ENCODE measurements around the gene EEF2.

EEF2 gene

DNA sequence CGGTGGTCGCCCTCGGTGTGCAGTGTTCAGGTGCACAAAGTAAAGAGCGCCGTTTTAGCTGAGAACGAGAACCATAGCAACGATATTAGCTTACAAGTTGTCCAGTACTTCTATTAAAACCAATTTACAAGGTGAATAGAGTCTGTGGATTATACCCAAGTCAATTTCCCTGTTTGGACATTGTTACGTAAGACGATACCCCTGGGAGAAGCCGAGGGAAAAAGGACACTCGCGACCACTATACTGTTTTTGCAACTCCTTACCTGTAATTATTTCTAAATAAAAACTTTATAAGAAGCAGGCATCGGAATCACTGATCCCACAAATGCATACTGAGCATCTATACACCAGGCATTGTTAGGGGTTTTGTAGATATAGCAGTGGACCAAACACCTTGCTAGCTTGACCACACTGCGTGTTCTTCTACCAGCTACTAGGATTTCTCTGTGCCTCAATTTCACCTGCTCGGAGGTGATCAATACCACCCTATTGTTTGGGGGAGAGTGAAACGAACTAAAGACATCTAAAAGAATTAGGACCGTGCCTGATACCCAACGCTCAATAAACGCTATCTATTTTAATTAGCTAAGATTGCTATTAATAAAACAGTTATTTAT, 488 bp upstream of the EEF2 start:
- no peak for DNase-seq (ENCODE audit: low read depth in 2 of 2)

- no peak for DNase-seq (ENCODE audit: low read depth in 2 of 2)
These were observed 717 bp downstream of the EEF2 start for GRCh38 chr19:3984584-3984907.

GRCh38 chr19:3983936-3984583, 1.2 kb downstream of the EEF2 start:
- DNase-seq (ENCODE audit: low read depth in 2 of 2), result no peak

DNA sequence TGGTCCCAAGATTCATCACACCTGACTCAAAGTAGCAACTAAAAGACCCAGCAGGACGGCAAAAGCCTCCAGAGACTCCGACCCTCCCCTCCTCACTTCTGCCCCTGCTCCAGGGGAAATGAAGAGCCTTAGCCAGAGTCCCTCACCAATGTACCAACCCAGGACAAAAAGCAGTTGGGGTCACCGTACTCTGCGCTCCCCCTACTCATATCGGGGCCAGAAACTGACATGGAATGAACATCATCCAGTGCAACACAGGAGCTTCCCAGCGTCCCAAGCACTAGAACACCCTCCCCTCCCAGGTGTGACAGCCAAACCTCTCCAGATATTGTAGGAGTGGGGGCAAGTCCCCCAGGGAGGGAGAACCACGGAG, 1.7 kb downstream of the EEF2 start:
- DNase-seq (ENCODE audit: low read depth in 2 of 2), result no peak

GRCh38 chr19:3982701-3983541, 2.3 kb downstream of the EEF2 start:
- DNase-seq (ENCODE audit: low read depth in 2 of 2), result no peak

- no peak for DNase-seq (ENCODE audit: low read depth in 2 of 2)
These were observed 3.3 kb downstream of the EEF2 start for GRCh38 chr19:3981736-3982681.

- no peak for DNase-seq (ENCODE audit: low read depth in 2 of 2)
These were observed 3.9 kb downstream of the EEF2 start for GRCh38 chr19:3981373-3981735.

DNA sequence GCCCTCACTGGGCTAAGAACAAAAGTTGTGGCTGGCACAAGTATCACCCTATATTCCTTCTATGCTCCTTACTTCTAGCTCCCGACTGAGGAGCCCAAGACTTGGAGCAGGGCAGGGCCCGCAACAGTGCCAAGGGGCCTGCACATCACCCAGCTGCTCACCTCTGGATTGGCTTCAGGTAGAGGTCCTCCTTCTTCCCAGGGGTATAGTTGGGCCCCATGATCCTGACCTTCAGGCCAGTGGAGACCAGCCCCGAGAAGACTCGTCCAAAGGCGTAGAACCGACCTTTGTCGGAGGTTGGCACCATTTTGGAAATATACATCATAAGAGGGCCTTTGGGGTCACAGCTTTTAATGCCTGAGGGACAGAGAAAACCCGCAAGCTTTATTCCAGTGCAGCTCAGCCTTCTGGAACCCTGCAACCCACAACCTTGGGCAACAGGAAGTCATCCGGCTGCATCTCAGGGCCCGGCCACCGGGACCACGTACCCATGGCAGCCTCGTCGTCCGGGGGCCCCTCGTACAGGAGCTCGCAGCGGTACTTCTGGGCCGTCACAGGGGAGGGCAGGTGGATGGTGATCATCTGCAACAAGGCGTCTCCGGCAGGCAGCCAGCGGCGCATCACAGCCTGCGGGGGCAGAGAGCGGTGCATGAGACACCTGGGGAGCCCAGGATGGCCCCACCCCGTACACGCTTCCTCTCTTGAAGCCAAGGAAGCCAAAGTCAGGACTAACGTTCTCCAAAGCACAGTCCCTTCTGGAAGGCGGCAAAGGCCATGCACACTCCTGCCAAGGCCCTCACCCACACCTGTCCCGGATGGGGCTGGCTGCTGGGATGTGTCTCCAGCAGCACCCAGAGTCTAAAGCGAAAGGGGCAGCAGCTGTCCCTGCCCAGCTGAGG, 4.7 kb downstream of the EEF2 start:
- DNase-seq (ENCODE audit: low read depth in 2 of 2), result no peak

GRCh38 chr19:3979674-3980352, 5.5 kb downstream of the EEF2 start:
- no peak for DNase-seq (ENCODE audit: low read depth in 2 of 2)

- DNase-seq (ENCODE audit: low read depth in 2 of 2), result no peak
These were observed 6.0 kb downstream of the EEF2 start for GRCh38 chr19:3979289-3979673.

- DNase-seq (ENCODE audit: low read depth in 2 of 2), result no peak
These were observed 7.1 kb downstream of the EEF2 start for GRCh38 chr19:3978145-3978544.

- DNase-seq (ENCODE audit: low read depth in 2 of 2), result no peak
These were observed 7.8 kb downstream of the EEF2 start for GRCh38 chr19:3977242-3978143.

DNA sequence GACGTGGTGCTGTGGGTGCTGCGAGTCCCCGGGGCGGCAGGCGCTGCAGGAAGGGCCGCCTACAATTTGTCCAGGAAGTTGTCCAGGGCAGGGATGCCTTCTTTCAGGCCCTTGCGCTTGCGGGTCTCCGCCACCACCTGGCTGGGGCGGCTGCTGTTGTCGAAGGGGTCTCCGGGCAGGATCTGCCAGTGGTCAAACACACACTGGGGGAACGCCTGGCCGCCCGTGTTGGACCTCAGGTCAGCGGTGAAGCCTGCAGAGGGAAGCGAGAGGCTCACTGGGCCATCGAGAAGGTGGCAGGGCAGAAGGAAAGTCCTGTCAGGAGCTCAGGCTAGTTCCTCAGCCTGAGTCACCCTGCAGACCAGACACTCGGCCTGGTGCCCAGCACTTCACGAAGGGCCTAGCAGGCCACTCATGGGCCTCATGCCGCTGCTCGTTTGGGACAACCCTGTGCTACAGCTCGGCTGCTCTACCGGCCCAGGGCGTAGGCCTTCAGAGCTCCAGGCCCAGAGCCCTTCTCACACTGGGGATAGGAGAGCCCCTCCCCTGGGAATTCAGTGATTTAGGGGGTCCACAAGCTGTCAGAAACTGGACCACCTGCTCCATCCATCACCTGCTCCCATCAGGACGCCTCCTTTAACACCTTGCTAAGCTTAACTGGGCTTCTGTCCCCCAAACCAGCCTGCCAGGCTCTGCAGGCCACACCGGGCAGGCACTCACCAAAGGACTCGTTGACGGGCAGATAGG, 8.6 kb downstream of the EEF2 start:
- DNase-seq (ENCODE audit: low read depth in 2 of 2), result no peak

DNA sequence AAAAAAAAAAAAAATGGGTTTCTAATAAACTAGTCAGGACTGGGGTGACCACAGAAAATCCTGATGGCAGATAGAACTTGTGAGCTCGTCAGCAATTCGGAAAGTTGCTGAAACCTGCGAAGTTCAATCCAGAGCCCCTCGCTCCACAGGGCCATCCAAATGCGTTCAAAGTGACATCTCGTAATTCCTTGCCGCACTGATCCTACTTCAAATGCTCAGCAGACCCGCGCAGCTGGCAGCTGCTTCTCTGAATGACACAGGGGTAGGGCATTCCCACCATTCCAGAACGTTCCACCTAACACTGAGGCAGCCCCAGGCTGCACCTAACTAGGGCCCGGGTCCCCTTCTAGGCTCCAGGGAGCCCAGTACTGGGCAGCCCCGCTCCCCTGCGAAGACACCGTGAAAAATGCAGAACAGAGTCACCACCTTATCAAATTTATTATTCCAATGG, 9.6 kb downstream of the EEF2 start:
- DNase-seq (ENCODE audit: low read depth in 2 of 2), result no peak

- no peak for DNase-seq (ENCODE audit: low read depth in 2 of 2)
These were observed 10.1 kb downstream of the EEF2 start for GRCh38 chr19:3975144-3975543.

DNA sequence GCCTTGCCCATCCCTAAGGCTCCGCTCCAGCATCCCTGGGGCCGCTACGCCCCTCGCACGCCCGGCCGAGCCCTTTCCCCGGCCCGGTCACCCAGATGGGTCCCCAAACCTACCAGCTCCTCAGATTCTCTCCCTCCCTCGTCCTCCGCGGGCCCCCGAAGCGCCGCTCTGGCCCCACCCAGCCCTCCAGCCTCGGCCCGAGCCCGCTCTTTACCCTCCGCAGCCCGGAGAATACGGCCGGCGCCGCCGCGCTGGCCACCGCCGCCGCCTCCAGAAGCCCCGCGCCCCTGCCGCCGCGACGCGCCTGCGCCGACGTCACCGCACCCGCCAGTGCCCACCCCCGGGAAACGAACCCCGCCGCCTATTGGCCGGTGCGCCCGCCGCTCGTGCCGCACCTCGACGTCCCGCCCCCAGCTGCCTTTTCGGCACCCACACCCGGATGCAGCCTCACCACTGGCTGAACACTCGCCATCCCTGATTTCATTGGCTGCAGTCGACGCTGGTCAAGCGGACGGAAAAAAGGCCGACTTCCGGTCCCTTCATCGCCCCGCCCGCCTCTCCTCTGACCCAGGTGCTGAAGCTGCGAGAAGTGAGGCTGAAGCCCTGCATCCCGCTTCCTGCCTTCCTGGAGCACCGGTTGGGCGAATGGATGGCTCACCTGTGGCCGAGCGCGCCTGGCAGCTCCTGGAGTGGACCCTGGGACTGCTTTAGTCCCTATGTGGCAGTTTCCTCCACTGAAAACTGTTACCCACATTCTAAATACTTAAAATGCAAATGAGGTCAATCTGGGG, 14.3 kb downstream of the EEF2 start, which contains the start of gene DAPK3:
Gene DAPK3, minus strand, starts transcription at position 292 of the 791 bp plus-strand sequence. CDS start 1,364 bp downstream, outside the sequence.
- peak; percentile 89 to 93 for DNase-seq (ENCODE audit: low read depth in 2 of 2)

DNA sequence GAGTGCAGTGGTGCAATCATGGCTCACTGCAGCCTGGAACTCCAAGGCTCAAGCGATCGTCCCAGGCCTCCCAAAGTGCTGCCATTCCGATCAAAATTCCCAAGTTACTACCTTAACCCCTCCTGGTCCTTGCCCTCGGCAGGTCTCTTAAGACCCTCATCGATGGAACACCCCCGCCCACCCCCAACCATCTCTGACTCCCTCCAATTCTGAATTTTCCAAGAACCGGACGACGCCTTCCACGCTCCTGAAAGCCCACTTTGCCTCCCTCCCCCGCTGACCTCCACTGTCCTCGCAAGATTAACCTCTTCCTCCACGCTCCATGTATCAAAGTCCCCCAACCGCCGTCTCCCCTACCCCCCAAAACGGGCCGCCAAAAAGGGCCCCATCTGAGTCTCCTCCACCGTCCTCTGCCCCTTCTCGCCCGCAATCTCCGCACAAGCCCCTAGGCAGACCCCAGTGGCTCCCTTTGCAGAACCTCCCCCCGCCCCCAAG, 14.9 kb downstream of the EEF2 start:
- DNase-seq (ENCODE audit: low read depth in 2 of 2), result no peak

All from stimulated activated CD4-positive, alpha-beta T cell treated with anti-CD3 and anti-CD28 coated beads, Interleukin-1b, Interleukin-23, amount 100 ng/mL, for 4 hours (primary cell).